Measurements from ENCODE around the gene MMAB.
A peak's percentile ranks its signal among the peaks of the same experiment; 100 is the strongest.

Gene MMAB

DNA sequence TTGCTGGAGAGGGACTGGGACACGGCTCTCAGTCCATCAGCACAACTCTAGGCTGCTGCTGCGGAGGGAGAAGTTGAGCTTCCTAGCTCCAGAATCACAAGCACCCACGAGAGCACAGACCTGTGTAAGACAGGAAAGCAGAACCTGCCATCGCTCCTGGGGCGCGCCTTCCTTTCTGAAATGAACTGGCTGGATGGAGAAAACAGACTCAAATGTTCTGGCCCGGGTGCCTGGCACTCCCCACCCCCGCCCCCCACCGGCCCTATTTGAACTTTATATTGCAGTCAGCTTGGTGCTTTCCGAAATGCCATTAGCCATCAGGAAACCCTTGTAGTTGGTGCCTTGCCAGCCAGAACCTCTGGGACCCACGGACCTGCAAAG, 24.1 kb upstream of the MMAB start:
- Histone ChIP-seq H3K4me1 (ENCODE audit: control extremely low read depth in 1 of 4, control insufficient read depth in 4 of 4, insufficient read depth in 4 of 4, low read length in 3 of 4) (peaks cover 2 to 20% (median 13%) of the 10 kb centered on the region in 4 experiments), H3K36me3 (ENCODE audit: control insufficient read depth in 4 of 4, insufficient read depth in 4 of 4, low read length in 3 of 4) (peaks cover 0 to 39% (median 7%) of the 10 kb centered on the region in 4 experiments), H3K27ac (ENCODE audit: insufficient read depth in 1 of 2, low read depth in 1 of 2, low read length in 2 of 2, poor library complexity in 1 of 2, severe bottlenecking in 2 of 2) (no peak overlapping the region), H3K4me3 (ENCODE audit: control insufficient read depth in 1 of 7, extremely low read depth in 1 of 7, insufficient read depth in 4 of 7, low read depth in 2 of 7, low read length in 6 of 7) (no peak overlapping the region), H3K9me3 (ENCODE audit: control extremely low read depth in 1 of 5, control insufficient read depth in 4 of 5, insufficient read depth in 2 of 5, low read depth in 1 of 5, low read length in 4 of 5) (no peaks in the 10 kb centered on the region), H3K27me3 (replicated peaks in 2 of 5; ENCODE audit: control insufficient read depth in 4 of 5, insufficient read depth in 5 of 5, low read length in 4 of 5) (peaks cover 0 to 4% (median 0%) of the 10 kb centered on the region in 5 experiments)
- no peak for DNase-seq
- ChIA-PET CTCF (interaction anchor here (0.6 to 8.3 kb wide), 18 partner anchors 11 to 239 kb away, joined by 3 to 85 read pairs (median 4); partner anchors contain the start of genes MMAB and MVK), POLR2A (no interaction called here)
- WGBS (ENCODE audit: insufficient coverage), result 56% methylated on average over 7 of the region's 11 CpGs

DNA sequence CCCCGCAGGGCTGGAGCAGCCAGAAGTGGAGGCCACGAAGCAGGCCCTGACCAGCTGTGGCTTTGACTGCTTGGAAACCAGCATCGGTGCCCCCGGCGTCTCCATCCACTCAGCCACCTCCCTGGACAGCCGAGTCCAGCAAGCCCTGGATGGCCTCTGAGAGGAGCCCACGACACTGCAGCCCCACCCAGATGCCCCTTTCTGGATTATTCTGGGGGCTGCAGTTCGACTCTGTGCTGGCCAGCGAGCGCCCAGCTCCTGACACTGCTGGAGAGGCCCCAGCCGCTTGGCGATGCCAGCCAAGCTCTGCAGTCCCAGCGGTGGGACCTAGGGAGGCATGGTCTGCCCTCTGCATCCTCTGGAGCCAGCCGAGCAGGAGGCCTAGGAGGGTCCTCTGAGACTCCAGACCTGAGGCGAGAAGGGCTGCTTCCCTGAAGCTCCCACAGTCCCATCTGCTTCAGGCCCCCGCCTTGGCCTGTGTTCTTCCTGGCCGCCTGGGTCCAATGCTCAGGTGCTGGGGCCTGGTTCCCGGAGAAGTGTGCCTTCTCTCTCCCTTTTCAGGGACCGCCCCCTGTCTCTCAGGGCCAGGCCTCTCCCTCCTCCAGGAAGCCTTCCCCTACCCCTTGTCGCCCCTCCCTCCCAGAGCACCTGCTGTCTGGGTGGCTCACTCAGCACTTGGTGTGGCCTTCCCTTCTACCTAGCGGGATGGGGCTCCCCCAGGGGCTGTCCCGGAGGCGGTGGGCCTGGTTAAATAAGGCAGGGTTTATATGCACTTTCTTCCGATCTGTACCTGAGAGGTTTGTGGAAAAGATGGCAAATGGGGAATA, 23.3 kb upstream of the MMAB start:
- peaks cover 2 to 20% (median 13%) of the 10 kb centered on the region in 4 experiments for H3K4me1 ChIP-seq (ENCODE audit: control extremely low read depth in 1 of 4, control insufficient read depth in 4 of 4, insufficient read depth in 4 of 4, low read length in 3 of 4)
- no peak overlapping the region for H3K27ac ChIP-seq (ENCODE audit: insufficient read depth in 1 of 2, low read depth in 1 of 2, low read length in 2 of 2, poor library complexity in 1 of 2, severe bottlenecking in 2 of 2)
- no peaks in the 10 kb centered on the region for H3K9me3 ChIP-seq (ENCODE audit: control extremely low read depth in 1 of 5, control insufficient read depth in 4 of 5, insufficient read depth in 2 of 5, low read depth in 1 of 5, low read length in 4 of 5)
- CTCF ChIA-PET, result interaction anchor here (0.8 to 8.3 kb wide), 12 partner anchors 10 to 240 kb away, joined by 3 to 85 read pairs (median 3); partner anchors contain the start of genes MMAB and MVK
- H3K4me3 ChIP-seq (ENCODE audit: control insufficient read depth in 1 of 7, extremely low read depth in 1 of 7, insufficient read depth in 4 of 7, low read depth in 2 of 7, low read length in 6 of 7), result no peak overlapping the region
- H3K36me3 ChIP-seq (ENCODE audit: control insufficient read depth in 4 of 4, insufficient read depth in 4 of 4, low read length in 3 of 4), result peaks cover 0 to 47% (median 11%) of the 10 kb centered on the region in 4 experiments
- no peak for DNase-seq
- H3K27me3 ChIP-seq (replicated peaks in 2 of 5; ENCODE audit: control insufficient read depth in 4 of 5, insufficient read depth in 5 of 5, low read length in 4 of 5), result peaks cover 0 to 4% (median 0%) of the 10 kb centered on the region in 5 experiments
- 97% methylated on average over 22 of the region's 24 CpGs for WGBS (ENCODE audit: insufficient coverage)
- POLR2A ChIA-PET, result no interaction called here

DNA sequence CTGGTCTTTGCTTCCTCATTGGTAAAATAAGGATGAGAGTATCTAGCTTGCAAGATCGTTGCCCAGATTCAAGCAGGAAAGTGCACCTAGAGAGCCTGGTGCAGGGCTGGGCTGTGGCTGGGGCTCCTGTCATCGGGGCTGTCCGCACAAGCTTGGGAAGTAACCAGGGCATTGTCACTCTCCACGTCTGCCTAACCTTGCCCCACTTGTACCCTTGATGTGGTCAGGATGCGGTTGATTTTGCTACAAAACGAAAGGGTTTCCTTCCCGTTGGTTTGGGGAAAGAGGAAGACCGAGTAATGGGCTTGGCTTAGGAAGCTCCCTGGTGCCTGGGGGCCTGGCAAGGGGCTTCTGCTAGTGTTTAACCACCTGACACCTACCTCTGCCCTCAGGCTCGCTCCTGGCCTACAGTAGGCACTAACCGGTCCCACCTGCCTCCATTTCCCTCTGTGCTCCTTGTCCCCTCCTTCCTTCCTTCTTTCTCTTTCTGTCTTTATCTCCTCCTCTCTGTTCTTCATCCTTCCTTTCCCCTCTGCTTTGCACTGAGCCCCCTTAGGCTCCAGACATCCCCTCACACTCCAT, 22.1 kb upstream of the MMAB start:
- peak; percentile 54 to 84 (median 80) for DNase-seq
- H3K27ac ChIP-seq (ENCODE audit: insufficient read depth in 1 of 2, low read depth in 1 of 2, low read length in 2 of 2, poor library complexity in 1 of 2, severe bottlenecking in 2 of 2), result no peak overlapping the region
- CTCF ChIA-PET, result interaction anchor here (0.9 to 8.3 kb wide), 6 partner anchors 9 to 181 kb away, joined by 3 to 85 read pairs (median 4); no protein-coding TSS in a partner anchor
- no peak overlapping the region for H3K4me3 ChIP-seq (ENCODE audit: control insufficient read depth in 1 of 7, extremely low read depth in 1 of 7, insufficient read depth in 4 of 7, low read depth in 2 of 7, low read length in 6 of 7)
- peaks cover 0 to 4% (median 0%) of the 10 kb centered on the region in 5 experiments for H3K27me3 ChIP-seq (replicated peaks in 2 of 5; ENCODE audit: control insufficient read depth in 4 of 5, insufficient read depth in 5 of 5, low read length in 4 of 5)
- no peaks in the 10 kb centered on the region for H3K9me3 ChIP-seq (ENCODE audit: control extremely low read depth in 1 of 5, control insufficient read depth in 4 of 5, insufficient read depth in 2 of 5, low read depth in 1 of 5, low read length in 4 of 5)
- POLR2A ChIA-PET, result interaction anchor here (0.6 kb wide), 1 partner anchor 68 kb away, joined by 3 read pairs; no protein-coding TSS in a partner anchor
- H3K4me1 ChIP-seq (ENCODE audit: control extremely low read depth in 1 of 4, control insufficient read depth in 4 of 4, insufficient read depth in 4 of 4, low read length in 3 of 4), result peaks cover 2 to 20% (median 13%) of the 10 kb centered on the region in 4 experiments
- H3K36me3 ChIP-seq (ENCODE audit: control insufficient read depth in 4 of 4, insufficient read depth in 4 of 4, low read length in 3 of 4), result peaks cover 0 to 59% (median 13%) of the 10 kb centered on the region in 4 experiments
- 13% methylated on average over 8 of the region's 10 CpGs for WGBS (ENCODE audit: insufficient coverage)

DNA sequence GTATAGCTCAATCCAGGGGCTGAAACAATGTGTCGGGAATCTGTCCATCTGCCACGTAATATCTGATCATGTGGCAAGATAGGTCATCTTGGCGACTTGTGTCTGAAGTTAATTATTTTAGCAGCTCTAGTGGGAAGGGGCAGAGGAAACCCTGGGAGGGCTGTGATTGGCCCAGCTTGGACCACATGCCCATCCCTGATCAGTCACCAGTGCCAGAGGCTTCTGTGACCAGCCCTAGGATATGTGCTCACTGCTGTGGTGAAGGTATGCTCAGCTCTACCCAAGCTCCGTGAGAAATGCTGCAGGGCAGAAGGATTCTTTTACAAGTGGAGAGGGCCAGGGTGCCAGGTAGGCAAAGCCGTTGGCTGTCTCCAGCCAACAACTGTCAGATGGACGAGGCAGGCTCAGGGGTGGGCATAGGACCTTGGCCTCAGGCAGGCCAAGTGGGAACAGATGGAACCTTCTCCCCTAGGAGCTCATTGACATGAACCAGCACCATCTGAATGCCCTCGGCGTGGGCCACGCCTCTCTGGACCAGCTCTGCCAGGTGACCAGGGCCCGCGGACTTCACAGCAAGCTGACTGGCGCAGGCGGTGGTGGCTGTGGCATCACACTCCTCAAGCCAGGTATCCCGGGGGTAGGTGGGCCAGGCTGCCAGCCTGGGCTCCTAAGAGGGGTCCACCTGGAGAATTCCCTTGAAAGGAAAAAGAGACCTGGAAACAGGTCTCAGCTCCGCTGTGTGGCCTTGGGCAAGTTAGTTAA, 21.4 kb upstream of the MMAB start:
- H3K9me3 ChIP-seq (ENCODE audit: control extremely low read depth in 1 of 5, control insufficient read depth in 4 of 5, insufficient read depth in 2 of 5, low read depth in 1 of 5, low read length in 4 of 5), result no peaks in the 10 kb centered on the region
- peaks cover 0 to 66% (median 13%) of the 10 kb centered on the region in 4 experiments for H3K36me3 ChIP-seq (ENCODE audit: control insufficient read depth in 4 of 4, insufficient read depth in 4 of 4, low read length in 3 of 4)
- H3K27me3 ChIP-seq (replicated peaks in 2 of 5; ENCODE audit: control insufficient read depth in 4 of 5, insufficient read depth in 5 of 5, low read length in 4 of 5), result peaks cover 0 to 4% (median 0%) of the 10 kb centered on the region in 5 experiments
- H3K27ac ChIP-seq (ENCODE audit: insufficient read depth in 1 of 2, low read depth in 1 of 2, low read length in 2 of 2, poor library complexity in 1 of 2, severe bottlenecking in 2 of 2), result no peak overlapping the region
- POLR2A ChIA-PET, result interaction anchor here (0.6 kb wide), 1 partner anchor 69 kb away, joined by 3 read pairs; no protein-coding TSS in a partner anchor
- 94% methylated on average over 15 of the region's 15 CpGs for whole genome bisulfite sequencing (ENCODE audit: insufficient coverage)
- DNase-seq, result no peak
- H3K4me1 ChIP-seq (ENCODE audit: control extremely low read depth in 1 of 4, control insufficient read depth in 4 of 4, insufficient read depth in 4 of 4, low read length in 3 of 4), result peaks cover 2 to 20% (median 13%) of the 10 kb centered on the region in 4 experiments
- CTCF ChIA-PET, result interaction anchor here (0.9 to 8.3 kb wide), 7 partner anchors 8 to 182 kb away, joined by 3 to 85 read pairs (median 3); no protein-coding TSS in a partner anchor
- no peak overlapping the region for H3K4me3 ChIP-seq (ENCODE audit: control insufficient read depth in 1 of 7, extremely low read depth in 1 of 7, insufficient read depth in 4 of 7, low read depth in 2 of 7, low read length in 6 of 7)

DNA sequence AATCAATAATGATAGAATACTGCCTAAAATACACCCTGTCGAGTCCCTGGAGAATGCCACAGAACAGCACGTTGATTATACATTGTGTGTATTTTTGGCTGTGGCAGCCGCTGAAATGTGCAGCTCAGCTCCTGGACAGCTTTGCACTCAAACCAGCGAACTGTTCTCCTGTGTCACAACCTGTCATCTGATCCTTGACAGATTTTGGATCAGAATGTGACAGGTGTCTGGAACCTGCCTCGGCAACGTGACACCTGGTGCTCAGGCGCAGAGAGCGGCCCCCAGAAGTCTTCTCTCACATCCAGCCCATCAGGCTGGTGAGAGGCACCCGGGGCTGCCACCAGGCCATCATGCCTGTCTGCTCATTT, 19.6 kb upstream of the MMAB start:
- no peaks in the 10 kb centered on the region for H3K9me3 ChIP-seq (ENCODE audit: control extremely low read depth in 1 of 5, control insufficient read depth in 4 of 5, insufficient read depth in 2 of 5, low read depth in 1 of 5, low read length in 4 of 5)
- peaks cover 0 to 84% (median 17%) of the 10 kb centered on the region in 4 experiments for H3K36me3 ChIP-seq (ENCODE audit: control insufficient read depth in 4 of 4, insufficient read depth in 4 of 4, low read length in 3 of 4)
- DNase-seq, result no peak
- H3K4me1 ChIP-seq (ENCODE audit: control extremely low read depth in 1 of 4, control insufficient read depth in 4 of 4, insufficient read depth in 4 of 4, low read length in 3 of 4), result peaks cover 2 to 20% (median 13%) of the 10 kb centered on the region in 4 experiments
- no peak overlapping the region for H3K27ac ChIP-seq (ENCODE audit: insufficient read depth in 1 of 2, low read depth in 1 of 2, low read length in 2 of 2, poor library complexity in 1 of 2, severe bottlenecking in 2 of 2)
- ChIA-PET POLR2A (no interaction called here), CTCF (interaction anchor here (1.5 kb wide), 1 partner anchor 20 kb away, joined by 3 read pairs; the partner anchor contains the start of genes MMAB and MVK)
- 96% methylated on average over 9 of the region's 9 CpGs for WGBS (ENCODE audit: insufficient coverage)
- H3K4me3 ChIP-seq (ENCODE audit: control insufficient read depth in 1 of 7, extremely low read depth in 1 of 7, insufficient read depth in 4 of 7, low read depth in 2 of 7, low read length in 6 of 7), result no peak overlapping the region
- H3K27me3 ChIP-seq (replicated peaks in 2 of 5; ENCODE audit: control insufficient read depth in 4 of 5, insufficient read depth in 5 of 5, low read length in 4 of 5), result peaks cover 0 to 4% (median 0%) of the 10 kb centered on the region in 5 experiments

DNA sequence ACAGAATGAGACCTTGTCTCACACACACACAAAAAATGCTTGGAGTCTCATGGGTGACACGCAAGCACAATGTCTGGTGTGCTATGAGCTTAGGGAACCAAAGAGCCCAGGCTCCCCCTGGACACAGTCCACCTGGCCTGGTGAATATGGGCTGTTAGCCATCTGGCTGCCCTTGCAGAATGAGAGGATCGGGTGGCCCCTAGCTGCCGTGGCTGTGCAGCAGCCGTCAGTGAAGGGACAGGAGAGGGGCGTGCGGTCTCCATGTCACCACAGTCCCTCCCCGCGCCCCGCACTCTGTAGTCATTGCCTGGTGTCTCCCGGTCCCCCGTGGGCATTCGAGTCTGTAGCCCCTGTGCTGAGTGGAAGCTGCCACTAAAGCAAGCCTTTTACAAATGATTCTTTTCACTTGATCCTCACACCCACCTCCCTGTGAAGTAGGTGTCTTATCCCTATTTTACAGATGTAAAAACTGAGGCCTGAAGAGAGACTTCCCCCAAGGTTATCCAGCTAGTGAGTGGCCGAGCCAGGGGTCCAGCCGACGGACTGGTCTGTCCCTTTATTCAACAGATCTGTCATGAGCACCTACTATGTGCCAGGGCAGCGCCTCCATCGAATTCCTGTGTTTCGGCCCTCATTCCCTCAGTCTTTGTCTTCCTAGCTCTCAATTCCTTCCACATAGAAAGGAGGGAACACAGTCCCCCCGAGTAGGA, 19.0 kb upstream of the MMAB start:
- peaks cover 0 to 89% (median 17%) of the 10 kb centered on the region in 4 experiments for H3K36me3 ChIP-seq (ENCODE audit: control insufficient read depth in 4 of 4, insufficient read depth in 4 of 4, low read length in 3 of 4)
- 96% methylated on average over 16 of the region's 19 CpGs for WGBS (ENCODE audit: insufficient coverage)
- peaks cover 0 to 4% (median 0%) of the 10 kb centered on the region in 5 experiments for H3K27me3 ChIP-seq (replicated peaks in 2 of 5; ENCODE audit: control insufficient read depth in 4 of 5, insufficient read depth in 5 of 5, low read length in 4 of 5)
- H3K4me3 ChIP-seq (ENCODE audit: control insufficient read depth in 1 of 7, extremely low read depth in 1 of 7, insufficient read depth in 4 of 7, low read depth in 2 of 7, low read length in 6 of 7), result no peak overlapping the region
- CTCF ChIA-PET, result interaction anchor here (1.5 kb wide), 1 partner anchor 19 kb away, joined by 3 read pairs; the partner anchor contains the start of genes MMAB and MVK
- H3K4me1 ChIP-seq (ENCODE audit: control extremely low read depth in 1 of 4, control insufficient read depth in 4 of 4, insufficient read depth in 4 of 4, low read length in 3 of 4), result peaks cover 2 to 20% (median 9%) of the 10 kb centered on the region in 4 experiments
- POLR2A ChIA-PET, result no interaction called here
- no peak overlapping the region for H3K27ac ChIP-seq (ENCODE audit: insufficient read depth in 1 of 2, low read depth in 1 of 2, low read length in 2 of 2, poor library complexity in 1 of 2, severe bottlenecking in 2 of 2)
- no peak for DNase-seq
- no peaks in the 10 kb centered on the region for H3K9me3 ChIP-seq (ENCODE audit: control extremely low read depth in 1 of 5, control insufficient read depth in 4 of 5, insufficient read depth in 2 of 5, low read depth in 1 of 5, low read length in 4 of 5)
